Measurements from ENCODE around the gene GFER. TPM values are rescaled to one million over a fixed set of nuclear protein-coding genes. Genes with fewer than 3 reads are reported as not detected.

GFER gene
- polyA plus RNA-seq, 1 of the 3 experiments (the other 2 are of a cell fraction), result 20.4 TPM

GRCh38 chr16:1976216-1976520, 7.8 kb upstream of the GFER start:
- Histone ChIP-seq H3K9me2 (no peaks in the 10 kb centered on the region), H3F3A (replicated peaks; ENCODE audit: insufficient read depth) (peaks cover 4% of the 10 kb centered on the region), H3K9me3 (no peaks in the 10 kb centered on the region), H2AFZ (ENCODE audit: low read depth) (no peak overlapping the region), H3K4me2 (no peak overlapping the region), H4K20me1 (ENCODE audit: insufficient read depth) (no peaks in the 10 kb centered on the region), H3K9ac (no peak overlapping the region), H3K79me2 (ENCODE audit: insufficient read depth) (peaks cover 23% of the 10 kb centered on the region), H3K36me3 (replicated peaks in 1 of 2; ENCODE audit: control insufficient read depth in 1 of 2, insufficient read depth in 2 of 2, low read length in 1 of 2) (peaks cover 7 to 49% of the 10 kb centered on the region in 2 experiments), H3K27me3 (ENCODE audit: insufficient read depth) (no peaks in the 10 kb centered on the region), H3K4me1 (ENCODE audit: control insufficient read depth in 1 of 2, insufficient read depth in 2 of 2, low read depth in 1 of 2, low read length in 1 of 2) (peaks cover 0 to 6% of the 10 kb centered on the region in 2 experiments; a peak in 1 of 4 replicates), H3K27ac (ENCODE audit: low read depth in 2 of 2, low read length in 1 of 2) (no peak overlapping the region), H3K4me3 (ENCODE audit: low read depth in 2 of 2, low read length in 1 of 2) (no peak overlapping the region)
- ChIA-PET CTCF (interaction anchor here (1.3 kb wide), 1 partner anchor 10 kb away, joined by 3 read pairs; no protein-coding TSS in a partner anchor), POLR2A (interaction anchor here (1.6 kb wide), 1 partner anchor 11 kb away, joined by 6 read pairs; the partner anchor contains the start of gene RPS2)
- TF ChIP-seq EP300 (IDR thresholded peaks at IDR 0.05; ENCODE audit: borderline replicate concordance in 1 of 2, low read depth in 1 of 2, low read length in 1 of 2) (no peak), ZBTB33 (IDR thresholded peaks at IDR 0.05; ENCODE audit: borderline replicate concordance, low read depth) (no peak), USF1 (IDR thresholded peaks at IDR 0.05; ENCODE audit: borderline replicate concordance, low read depth) (no peak), YY1 (IDR thresholded peaks at IDR 0.05; ENCODE audit: low read depth) (no peak), TAF1 (IDR thresholded peaks at IDR 0.05; ENCODE audit: borderline replicate concordance, low read depth, low read length) (no peak), RXRA (IDR thresholded peaks at IDR 0.05; ENCODE audit: borderline replicate concordance, low read depth) (no peak), CHD2 (IDR thresholded peaks at IDR 0.05; ENCODE audit: low read length, partially characterized antibody) (no peak), SMC3 (IDR thresholded peaks at IDR 0.05; ENCODE audit: low read depth, low read length) (no peak), PBX3 (IDR thresholded peaks at IDR 0.05) (no peak), FOXJ3 (CRISPR knock-in tag; IDR thresholded peaks at IDR 0.05) (no peak), NFIC (IDR thresholded peaks at IDR 0.05; ENCODE audit: borderline replicate concordance) (no peak), GATA2 (CRISPR knock-in tag; IDR thresholded peaks at IDR 0.05) (no peak), GABPA (IDR thresholded peaks at IDR 0.05; ENCODE audit: low read depth) (no peak), ELF1 (IDR thresholded peaks at IDR 0.05) (no peak), MEF2A (IDR thresholded peaks at IDR 0.05; ENCODE audit: borderline replicate concordance, low read depth) (no peak)
- no peak for DNase-seq
- WGBS (ENCODE audit: low lambda C conversion rate), result 90% methylated on average over 3 of the region's 8 CpGs
